CD4-positive, alpha-beta T cell treated with Interleukin-21 for 1 hour (primary cell): ENCODE data around the gene CTF1.
"Not testable (repeated sequence)": the region's sequence is repeated elsewhere in the genome, so short reads cannot be mapped to it uniquely, and the experiment has no call there.

Experiments used
- DNase-seq: peaks from one replicate; pipeline ENCODE4 v3.0.0-alpha.2; 2020

Gene CTF1

GRCh38 chr16:30888856-30889499 lies 7.4 kb upstream of the CTF1 start:
- DNase-seq, result no peak

- no peak for DNase-seq
Measured at GRCh38 chr16:30889721-30890120, 6.7 kb upstream of the CTF1 start.

GRCh38 chr16:30891043-30891823 lies 5.2 kb upstream of the CTF1 start:
- not testable (repeated sequence) for DNase-seq

DNA sequence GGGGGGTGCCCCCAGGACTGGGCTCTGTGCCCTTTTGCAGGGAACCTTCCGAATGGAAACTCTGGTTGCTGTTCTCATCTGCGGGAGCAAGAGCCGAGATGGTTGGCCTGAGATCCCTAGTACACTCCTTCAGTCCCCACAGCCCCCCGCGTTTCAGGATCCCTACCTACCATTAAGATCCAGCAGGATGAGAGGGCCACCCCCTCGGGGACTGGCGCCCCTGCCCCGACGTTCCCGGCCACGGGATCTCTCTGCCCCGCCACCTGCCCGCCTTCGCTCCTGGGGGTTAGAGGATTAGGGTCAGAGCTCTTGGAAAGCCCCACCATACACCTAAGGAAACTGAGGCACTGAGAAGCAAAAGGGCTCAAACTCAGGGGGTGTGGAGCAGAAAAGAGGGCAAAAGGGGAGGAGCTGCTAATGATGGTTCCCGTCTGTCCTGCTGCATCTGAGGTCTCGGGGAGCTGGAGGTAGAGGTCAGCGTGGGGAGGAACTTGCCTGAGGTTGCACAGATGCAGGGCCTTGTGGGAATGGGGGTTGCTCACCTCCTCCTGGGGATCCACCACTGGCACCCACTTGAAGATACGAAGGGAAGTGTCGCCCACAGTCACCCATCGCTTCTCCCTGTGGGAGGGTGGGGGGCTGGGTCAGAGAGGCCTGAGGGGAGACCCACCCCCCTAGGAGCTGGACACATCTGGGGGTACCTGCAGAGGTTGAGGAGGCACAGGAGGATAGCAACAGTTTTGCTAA lies 3.6 kb upstream of the CTF1 start:
- DNase-seq, result no peak

- no peak for DNase-seq
Measured at GRCh38 chr16:30893417-30893743, 3.0 kb upstream of the CTF1 start.

DNA sequence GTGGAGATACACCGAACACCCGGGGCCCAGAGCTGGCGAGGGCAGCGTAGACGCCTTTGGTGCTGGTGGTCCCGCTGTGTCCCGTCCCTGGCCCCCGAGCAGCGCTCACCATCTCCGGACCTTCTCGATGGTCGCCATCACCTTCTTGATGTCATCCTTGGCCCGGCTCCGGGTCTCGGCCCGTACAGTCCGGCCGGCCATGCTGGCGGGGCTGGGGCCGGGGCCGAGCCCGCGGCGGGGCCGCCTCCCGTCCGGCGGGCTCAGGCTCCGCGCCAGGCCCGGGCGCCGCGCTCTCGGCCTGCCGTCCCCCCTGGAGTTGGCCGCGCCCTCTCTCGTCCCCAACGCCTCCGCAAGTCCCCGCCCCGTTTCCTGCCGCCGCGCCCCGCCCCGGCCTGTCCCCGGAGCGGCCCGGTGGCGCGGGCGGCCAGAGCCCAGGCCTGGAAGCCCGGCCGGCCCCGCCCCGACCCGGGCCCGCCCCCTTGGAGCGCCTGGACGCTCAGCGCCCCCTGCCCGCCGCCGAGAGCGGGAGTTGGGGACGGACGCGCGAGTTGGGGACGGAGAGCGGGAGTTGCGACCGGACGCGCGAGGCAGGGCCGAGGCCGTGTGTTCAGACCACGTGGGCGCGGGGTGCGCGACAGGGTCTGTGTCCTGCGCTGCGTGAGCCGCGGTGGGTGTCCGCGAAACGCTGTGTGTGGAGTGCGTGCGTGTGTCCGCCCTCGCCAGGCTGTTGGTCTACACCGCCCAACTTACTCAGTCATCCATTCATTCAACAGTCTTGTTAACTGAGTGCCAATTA lies 2.5 kb upstream of the CTF1 start, which contains the start of gene BCL7C:
Gene BCL7C, minus strand, starts transcription at position 334 of the 796 bp plus-strand sequence. Its CDS starts 133 bp downstream, at position 201.
- peak; percentile 88 for DNase-seq

- DNase-seq, result no peak
Measured at GRCh38 chr16:30894540-30895368, 1.7 kb upstream of the CTF1 start.

DNA sequence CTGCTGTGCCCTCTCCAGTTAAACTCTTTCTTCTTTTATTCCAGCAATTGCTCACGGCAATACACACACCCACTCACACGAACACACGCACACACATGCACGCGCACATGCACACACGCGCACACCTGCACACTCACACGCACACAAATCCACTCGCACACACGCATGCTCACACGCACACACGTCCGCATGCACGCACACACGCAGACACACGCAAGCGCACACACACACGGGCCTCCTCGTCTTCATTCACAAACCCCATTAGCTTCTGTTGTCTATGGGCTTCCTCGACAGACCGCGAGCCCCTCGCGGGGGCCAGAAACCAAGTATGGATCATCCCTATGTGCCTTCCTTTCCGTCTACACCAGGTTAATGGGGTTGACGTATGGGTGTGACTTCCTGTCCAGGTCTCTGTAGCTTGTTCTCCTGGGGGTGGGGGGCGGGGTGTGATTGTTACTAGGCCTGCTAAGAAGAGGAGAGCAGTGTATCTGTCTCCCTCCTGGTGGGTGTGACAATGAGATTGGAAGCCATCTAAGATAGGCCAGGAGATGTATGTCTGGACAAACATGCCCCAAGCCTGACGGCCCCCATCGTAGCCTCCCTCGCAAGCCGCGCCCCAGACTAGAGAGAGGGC lies 670 bp upstream of the CTF1 start:
- peak; percentile 25 for DNase-seq

DNA sequence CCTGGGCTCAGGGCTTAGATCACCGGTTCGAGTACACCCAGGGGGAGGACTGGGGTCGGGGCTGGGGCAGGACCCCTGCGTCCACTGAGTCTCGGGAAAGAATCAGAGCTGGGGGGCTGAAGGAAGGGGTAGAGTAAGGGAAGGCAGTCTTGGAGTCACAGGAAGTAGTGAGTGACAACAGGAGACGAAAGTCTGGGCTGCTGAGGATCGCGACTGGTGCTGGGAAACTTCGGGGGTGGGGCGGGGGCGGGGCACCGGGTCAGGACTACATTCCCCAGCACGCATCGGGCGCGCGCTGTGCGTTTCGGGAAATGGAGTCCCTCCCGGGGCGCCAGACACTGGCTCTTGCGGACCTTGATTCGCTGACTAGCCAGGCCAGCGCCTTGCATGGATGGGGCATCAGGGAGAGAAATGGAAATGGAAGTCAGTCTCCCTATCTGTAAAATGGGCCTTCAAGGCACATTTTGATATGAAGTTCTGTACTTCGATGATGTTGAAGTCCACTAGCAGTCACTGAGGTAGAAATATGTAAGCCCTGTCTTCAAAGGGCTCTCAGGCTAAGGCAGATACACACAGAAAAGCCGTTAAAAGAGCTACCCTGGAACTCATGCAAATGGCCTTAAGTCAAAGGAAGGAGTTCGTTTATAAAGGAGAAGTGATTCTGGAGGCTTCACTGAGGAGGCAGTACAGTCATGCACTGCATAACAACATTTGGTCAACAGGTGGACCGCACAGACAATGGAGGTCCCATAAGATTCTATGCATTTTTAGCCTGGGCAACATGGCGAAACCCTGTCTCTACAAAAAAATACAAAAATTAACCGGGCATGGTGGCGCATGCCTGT lies 697 bp downstream of the CTF1 start:
- DNase-seq, result peak; percentile 83

DNA sequence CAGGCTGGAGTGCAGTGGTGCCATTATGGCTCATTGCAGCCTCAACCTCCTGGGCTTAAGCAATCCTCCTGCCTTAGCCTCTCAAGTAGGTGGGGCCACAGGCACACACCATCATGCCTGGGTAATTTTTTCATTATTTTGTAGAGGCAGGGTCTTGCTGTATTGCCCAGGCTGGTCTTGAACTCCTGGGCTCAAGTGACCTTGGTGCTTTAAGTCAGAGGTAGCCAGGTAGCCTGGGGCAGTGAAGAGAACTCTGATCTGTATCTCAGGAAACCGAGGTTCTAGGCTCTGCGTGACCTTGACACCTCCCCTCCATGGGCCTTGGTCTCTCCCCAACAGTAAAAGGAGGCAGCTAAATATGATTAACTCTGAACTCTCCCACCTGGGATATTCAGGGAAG lies 3.4 kb downstream of the CTF1 start:
- no peak for DNase-seq

DNA sequence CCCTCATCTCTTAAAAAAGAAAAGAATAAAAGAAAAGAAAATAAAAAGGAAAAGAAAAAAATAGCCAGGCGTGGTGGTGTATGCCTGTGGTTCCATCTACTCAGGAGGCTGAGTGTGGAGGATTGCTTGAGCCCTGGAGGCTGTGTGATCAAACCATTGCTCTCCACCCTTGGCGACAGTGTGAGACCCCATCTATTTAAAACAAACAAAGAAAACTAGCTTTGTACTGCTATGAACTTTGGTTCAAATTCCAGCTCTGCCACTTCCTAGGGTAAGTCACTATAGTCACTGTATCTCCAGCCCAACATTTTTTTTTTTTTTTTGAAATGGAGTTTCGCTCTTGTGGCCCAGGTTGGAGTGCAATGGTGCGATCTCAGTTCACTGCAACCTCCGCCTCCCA lies 4.2 kb downstream of the CTF1 start:
- DNase-seq, result no peak

GRCh38 chr16:30901201-30902028 lies 5.0 kb downstream of the CTF1 start:
- no peak for DNase-seq

- peak; percentile 62 for DNase-seq
Measured at GRCh38 chr16:30902029-30902972, 5.9 kb downstream of the CTF1 start.

- DNase-seq, result no peak
Measured at GRCh38 chr16:30903002-30903401, 6.6 kb downstream of the CTF1 start.

DNA sequence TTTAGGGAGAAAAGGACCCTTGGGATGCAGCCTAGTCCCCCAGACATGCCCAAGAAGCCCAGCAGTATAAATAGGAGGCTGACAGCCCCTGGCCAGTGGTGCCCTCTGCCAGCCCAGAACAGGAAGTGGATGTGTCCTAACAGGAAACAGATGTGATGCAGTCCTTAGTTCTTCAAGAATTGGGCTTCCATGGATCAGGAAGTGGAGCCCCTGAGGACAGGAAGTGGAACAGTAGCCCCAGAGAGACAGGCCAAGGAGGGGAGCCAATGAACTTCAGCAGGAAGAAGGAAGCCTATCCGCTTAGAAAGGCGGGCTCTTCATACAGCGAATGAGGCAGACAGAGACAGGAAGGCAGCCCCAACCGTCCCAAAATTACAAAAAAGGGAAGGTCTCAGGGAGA lies 7.2 kb downstream of the CTF1 start:
- no peak for DNase-seq

DNA sequence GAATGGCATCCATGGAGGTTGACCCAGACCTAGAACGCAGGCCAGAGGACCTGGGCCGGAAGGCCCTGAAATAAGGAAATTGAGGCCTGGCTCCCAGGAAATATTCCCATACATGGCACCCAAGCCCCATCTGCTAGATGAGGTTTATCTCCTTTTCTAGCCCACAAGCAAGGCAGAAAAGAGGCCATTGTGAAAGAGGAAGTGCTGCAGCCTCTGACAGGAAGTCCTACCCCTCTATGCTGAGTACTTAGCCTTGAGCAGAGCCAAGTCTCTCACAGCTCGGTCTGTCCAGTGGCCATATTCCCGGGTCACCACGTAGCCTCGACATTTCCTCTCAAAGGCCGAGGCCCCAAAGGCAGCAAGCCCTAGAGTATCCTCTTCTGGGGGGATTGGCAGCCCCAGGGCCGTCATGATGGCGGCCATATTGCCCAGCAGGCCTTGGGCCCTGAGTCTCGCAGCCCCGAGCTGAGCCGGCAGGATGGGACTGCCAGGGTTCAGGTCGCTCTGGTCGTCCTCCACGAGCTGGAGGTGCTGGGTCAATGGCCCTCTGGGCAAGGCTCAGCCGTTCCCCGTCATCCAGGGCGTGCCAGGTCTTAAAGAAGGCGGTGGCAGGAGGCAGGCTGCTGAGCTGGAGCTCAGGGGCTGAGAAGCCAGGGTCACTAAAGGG lies 7.8 kb downstream of the CTF1 start:
- no peak for DNase-seq

GRCh38 chr16:30907064-30907463 lies 10.7 kb downstream of the CTF1 start:
- no peak for DNase-seq
